Fibroblast of the aortic adventitia (primary cell): Measurements from ENCODE around the gene LDHAL6B. TPM values are rescaled to one million over a fixed set of nuclear protein-coding genes. Genes with fewer than 3 reads are reported as not detected.

Source experiments
- DNase-seq: peaks from one replicate; pipeline ENCODE4 v3.0.0-alpha.2; 2010; ENCODE audit warnings: low read depth
- H3K4me3 ChIP-seq: 2 replicates; pipeline ENCODE4 v1.5.1; 2011; ENCODE audit warnings: low read depth, mild to moderate bottlenecking, control low read depth, low read length, moderate library complexity
- total RNA-seq: library from RNA; depleted of rRNA; stranded (reverse); fragments of >200 nt; gene quantifications from 2 replicates; pipeline ENCODE4 v1.2.3, GENCODE V29; 2012; ENCODE audit warnings: low replicate concordance
- TF ChIP-seq, protein P1 (sequence below): IDR thresholded peaks from 2 replicates; pipeline ENCODE4 v1.5.1; 2011; ENCODE audit warnings: mild to moderate bottlenecking, low read length, control low read depth, inconsistent platforms; ENCODE audit not compliant: insufficient read depth

Gene LDHAL6B
- total RNA-seq, 1 donor = not detected

DNA sequence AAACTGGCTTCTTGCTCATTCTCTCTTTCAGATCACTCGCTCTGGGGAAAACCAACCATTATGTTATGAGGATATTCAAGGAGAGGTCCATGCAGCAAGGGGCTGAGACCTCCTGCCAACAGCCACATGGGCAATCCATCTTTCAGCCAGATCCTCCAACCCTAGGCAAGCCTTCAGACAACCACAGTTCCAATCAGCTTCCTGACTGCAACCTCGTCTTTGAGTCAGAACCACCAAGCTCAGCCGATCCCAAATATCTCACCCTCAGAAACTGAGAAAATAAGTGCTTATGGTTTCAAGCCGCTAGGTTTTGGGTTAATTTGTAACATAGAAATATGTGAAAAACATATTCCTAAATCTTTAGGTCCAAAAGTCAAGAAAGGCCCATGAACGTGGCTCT is 10.3 kb downstream of the LDHAL6B start:
- TF ChIP-seq, protein P1, sequence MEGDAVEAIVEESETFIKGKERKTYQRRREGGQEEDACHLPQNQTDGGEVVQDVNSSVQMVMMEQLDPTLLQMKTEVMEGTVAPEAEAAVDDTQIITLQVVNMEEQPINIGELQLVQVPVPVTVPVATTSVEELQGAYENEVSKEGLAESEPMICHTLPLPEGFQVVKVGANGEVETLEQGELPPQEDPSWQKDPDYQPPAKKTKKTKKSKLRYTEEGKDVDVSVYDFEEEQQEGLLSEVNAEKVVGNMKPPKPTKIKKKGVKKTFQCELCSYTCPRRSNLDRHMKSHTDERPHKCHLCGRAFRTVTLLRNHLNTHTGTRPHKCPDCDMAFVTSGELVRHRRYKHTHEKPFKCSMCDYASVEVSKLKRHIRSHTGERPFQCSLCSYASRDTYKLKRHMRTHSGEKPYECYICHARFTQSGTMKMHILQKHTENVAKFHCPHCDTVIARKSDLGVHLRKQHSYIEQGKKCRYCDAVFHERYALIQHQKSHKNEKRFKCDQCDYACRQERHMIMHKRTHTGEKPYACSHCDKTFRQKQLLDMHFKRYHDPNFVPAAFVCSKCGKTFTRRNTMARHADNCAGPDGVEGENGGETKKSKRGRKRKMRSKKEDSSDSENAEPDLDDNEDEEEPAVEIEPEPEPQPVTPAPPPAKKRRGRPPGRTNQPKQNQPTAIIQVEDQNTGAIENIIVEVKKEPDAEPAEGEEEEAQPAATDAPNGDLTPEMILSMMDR = no peak
- no peak overlapping the region for H3K4me3 ChIP-seq
- no peak for DNase-seq

DNA sequence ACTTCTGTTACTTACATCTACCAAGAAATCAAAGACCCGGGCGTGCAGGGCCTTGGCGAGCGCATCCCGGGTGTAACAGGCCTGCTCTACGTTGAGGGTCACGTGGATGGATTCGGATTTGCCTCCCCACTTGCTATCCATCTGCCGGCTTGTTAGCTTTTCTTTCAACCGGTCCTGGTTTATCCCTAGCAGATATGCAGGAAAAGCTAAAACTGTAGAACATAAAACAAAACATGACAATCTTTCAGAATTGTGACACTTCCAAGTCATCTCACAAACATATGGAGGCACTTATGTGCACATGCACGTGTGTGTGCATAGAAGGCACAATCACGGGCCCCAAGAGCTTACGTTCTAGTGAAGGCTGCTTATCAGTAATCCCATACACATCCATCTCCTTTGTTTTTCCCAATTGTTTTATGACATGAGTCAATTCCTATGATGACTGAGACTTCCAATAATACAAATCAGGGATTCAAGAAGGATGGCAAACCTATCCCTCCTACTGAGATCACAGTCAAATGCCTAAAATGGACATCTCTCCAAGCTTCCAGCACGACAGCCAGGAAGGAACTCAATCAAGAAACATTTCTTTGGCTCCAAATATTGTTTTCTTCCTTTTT is 11.3 kb downstream of the LDHAL6B start:
- H3K4me3 ChIP-seq = no peak overlapping the region
- TF ChIP-seq, protein P1 = no peak
- no peak for DNase-seq

DNA sequence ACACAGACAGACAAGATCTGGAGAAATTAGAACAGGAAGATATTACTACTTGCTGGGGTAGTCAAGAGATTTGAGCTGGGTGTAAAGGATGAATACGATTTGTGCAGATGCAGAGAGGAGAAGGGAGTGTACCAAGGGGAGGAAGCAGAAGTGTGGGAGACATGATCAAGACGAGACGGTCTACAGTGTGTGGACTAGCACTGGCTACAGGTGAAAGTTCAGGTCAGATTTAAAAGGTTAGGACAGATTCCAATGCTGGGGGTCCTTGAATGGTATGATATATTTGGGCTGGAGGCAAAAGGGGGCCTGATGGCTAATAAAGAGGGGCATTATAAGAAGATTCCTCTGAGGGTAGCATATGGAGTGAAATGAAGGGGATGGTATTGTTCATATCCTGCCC is 12.1 kb downstream of the LDHAL6B start:
- H3K4me3 ChIP-seq = no peak overlapping the region
- TF ChIP-seq, protein P1 = no peak
- DNase-seq = no peak

DNA sequence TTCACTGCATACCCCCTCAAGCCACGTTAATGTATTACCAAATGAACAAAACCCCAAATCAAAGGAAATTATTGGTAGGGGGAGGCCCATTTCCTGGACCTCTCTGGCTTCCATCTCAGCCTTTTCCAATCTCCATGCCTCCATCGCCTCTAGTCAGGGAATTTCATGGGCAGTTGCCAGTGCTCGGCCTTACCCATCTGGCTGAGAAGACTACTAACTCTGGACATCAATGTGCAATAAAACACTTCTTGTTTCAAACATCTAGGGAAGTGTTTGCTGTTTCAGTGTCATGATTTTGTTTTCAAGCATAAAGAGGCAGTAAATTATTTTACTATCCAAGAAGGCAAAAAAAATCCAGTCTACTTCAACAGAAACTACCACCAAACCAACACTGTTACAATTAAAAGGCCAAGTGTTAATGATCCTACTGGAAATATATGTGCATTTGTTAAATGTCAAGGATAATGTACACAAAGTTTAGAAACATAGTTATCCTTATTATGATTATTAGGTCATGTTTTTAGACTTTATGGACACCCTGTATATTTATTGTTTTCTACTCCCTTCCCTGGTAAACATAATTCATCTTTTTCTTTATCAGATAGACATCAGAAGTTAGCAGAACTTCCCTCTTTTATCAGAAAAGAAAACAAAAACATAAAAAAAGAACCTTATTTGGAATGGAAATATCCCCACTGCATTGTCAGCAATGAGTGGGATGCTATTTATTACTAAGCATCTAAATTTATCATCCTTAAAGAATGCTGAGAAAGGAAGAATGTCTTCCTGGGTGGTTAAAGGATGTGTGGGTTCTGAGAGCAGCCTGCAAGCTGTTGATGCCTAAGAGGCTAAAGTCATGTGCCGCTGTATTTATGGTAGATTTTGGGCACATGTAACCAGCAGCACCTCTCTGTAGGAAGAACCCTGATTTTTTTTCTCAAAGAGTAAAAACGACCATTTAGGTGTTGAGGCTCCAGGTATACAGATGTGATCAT is 15.2 kb downstream of the LDHAL6B start:
- TF ChIP-seq, protein P1 = no peak
- H3K4me3 ChIP-seq = no peak overlapping the region
- DNase-seq = peak; percentile 75

DNA sequence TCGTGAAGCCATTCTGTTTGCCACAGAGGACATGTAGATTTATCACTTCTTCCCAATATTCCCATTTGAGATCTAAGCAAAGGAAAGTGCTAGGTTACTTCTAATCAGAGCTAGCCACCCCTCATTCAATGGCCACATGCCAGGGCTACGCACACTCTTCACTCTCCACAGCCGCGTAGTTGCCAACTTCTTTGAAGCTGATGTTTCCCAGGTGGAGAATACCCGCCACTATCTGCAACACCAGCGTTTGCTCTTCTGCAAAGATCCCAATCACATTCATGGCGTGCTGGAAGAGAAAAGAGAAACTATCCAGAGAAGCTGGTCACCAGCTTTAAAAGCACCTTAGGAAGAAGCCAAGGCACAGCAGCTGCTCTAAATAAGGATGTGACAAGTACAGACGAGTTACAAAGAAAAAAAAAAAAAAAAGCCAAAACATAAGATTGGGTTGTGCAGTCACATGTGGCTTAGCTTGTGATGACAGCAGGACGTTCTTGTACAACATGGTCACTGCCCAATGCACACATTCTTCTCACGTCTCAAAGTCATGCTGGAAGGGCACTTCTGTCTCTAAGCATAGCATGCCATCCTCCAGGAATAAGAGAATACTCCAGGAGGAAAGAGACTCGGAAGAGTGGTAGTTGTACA is 16.4 kb downstream of the LDHAL6B start:
- H3K4me3 ChIP-seq = no peak overlapping the region
- no peak for DNase-seq
- TF ChIP-seq, protein P1 = no peak

DNA sequence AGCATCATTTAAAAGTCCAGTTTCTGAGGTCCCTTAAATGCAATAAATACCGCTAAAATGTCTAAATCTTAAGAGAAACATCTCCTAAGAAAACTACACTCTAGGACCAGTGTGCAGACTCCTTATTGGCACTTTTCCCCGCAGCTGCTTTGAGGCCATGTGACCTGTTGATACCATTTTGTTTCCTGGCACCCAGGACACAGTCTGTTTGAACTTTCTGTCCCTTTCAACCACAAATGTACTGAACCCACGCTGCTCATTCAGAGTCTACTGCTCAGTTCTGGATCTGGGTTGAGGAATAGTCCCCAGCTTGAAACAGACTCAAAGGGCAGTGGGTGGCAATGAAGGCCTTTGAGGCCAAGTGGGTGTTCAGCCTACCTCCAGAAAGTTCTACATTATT is 17.1 kb downstream of the LDHAL6B start:
- no peak overlapping the region for H3K4me3 ChIP-seq
- no peak for DNase-seq
- TF ChIP-seq, protein P1 = no peak
